GM23338 (cell line): ENCODE results near the gene WNT4. TPM values are rescaled to one million over a fixed set of nuclear protein-coding genes. Genes with fewer than 3 reads are reported as not detected.
"Not testable (repeated sequence)": the region's sequence is repeated elsewhere in the genome, so short reads cannot be mapped to it uniquely, and the experiment has no call there.

ENCODE experiments used
- ATAC-seq: fragments of 200-7000 bp; cut with Tn5 transposase; 3 replicates; pipeline ENCODE4 v1.9.1; 2020
- DNase-seq: peaks from one replicate; pipeline ENCODE4 v3.0.0-alpha.2; 2015; ENCODE audit warnings: low spot score
- H2AFZ ChIP-seq: fragments of 200-600 bp; sonication (generic); 2 replicates; pipeline ENCODE4 v1.8.0; 2016; ENCODE audit warnings: antibody characterized with exemption, mild to moderate bottlenecking, moderate library complexity
- H3F3A ChIP-seq: fragments of 200-600 bp; sonication (generic); replicated peaks from 2 replicates; pipeline ENCODE4 v1.8.0; 2017; ENCODE audit warnings: antibody characterized with exemption, mixed run types, low read depth
- H3K27ac ChIP-seq: fragments of 200-600 bp; sonication (generic); 2 replicates; pipeline ENCODE4 v1.6.1; 2016; ENCODE audit warnings: low read depth
- H3K27me3 ChIP-seq: fragments of 200-600 bp; sonication (generic); 2 replicates; pipeline ENCODE4 v1.8.0; 2016; ENCODE audit warnings: mild to moderate bottlenecking, mixed run types, moderate library complexity; ENCODE audit not compliant: insufficient read depth
- H3K36me3 ChIP-seq: fragments of 200-600 bp; sonication (generic); 2 replicates; pipeline ENCODE4 v1.8.0; 2016; ENCODE audit warnings: mild to moderate bottlenecking; ENCODE audit not compliant: insufficient read depth
- H3K4me1 ChIP-seq: fragments of 200-600 bp; sonication (generic); 2 replicates; pipeline ENCODE4 v1.8.0; 2016; ENCODE audit warnings: mild to moderate bottlenecking, moderate library complexity; ENCODE audit not compliant: insufficient read depth
- H3K4me2 ChIP-seq: fragments of 200-600 bp; sonication (generic); 2 replicates; pipeline ENCODE4 v1.7.1; 2017; ENCODE audit warnings: mixed run types
- H3K4me3 ChIP-seq: fragments of 200-600 bp; sonication (generic); 2 replicates; pipeline ENCODE4 v1.6.1; 2016; ENCODE audit warnings: mixed run types
- H3K79me2 ChIP-seq: fragments of 200-600 bp; sonication (generic); replicated peaks from 2 replicates; pipeline ENCODE4 v1.8.0; 2017; ENCODE audit warnings: mild to moderate bottlenecking; ENCODE audit not compliant: insufficient read depth
- H3K9me2 ChIP-seq: fragments of 200-600 bp; sonication (generic); 2 replicates; pipeline ENCODE4 v1.8.0; 2017; ENCODE audit not compliant: insufficient read depth
- H4K20me1 ChIP-seq: fragments of 200-600 bp; sonication (generic); replicated peaks from 2 replicates; pipeline ENCODE4 v1.8.0; 2017; ENCODE audit warnings: mild to moderate bottlenecking; ENCODE audit not compliant: insufficient read depth
- H3K27ac Mint-ChIP-seq: 2 replicates; pipeline ENCODE4 v1.8.0; 2020; ENCODE audit warnings: inconsistent platforms, mild to moderate bottlenecking, moderate library complexity, mixed read lengths
- H3K27me3 Mint-ChIP-seq: 3 replicates; pipeline ENCODE4 v1.8.0; 2022; ENCODE audit warnings: low read depth, mild to moderate bottlenecking, moderate library complexity, mixed read lengths, inconsistent platforms; ENCODE audit not compliant: insufficient read depth, poor library complexity
- H3K36me3 Mint-ChIP-seq: 3 replicates; pipeline ENCODE4 v1.8.0; 2021; ENCODE audit warnings: low read depth, mild to moderate bottlenecking, inconsistent platforms, moderate library complexity, mixed read lengths
- H3K4me1 Mint-ChIP-seq: 3 replicates; pipeline ENCODE4 v1.8.0; 2020; ENCODE audit warnings: mild to moderate bottlenecking, inconsistent platforms, mixed read lengths
- H3K4me3 Mint-ChIP-seq: 3 replicates; pipeline ENCODE4 v1.8.0; 2021; ENCODE audit warnings: moderate library complexity, mild to moderate bottlenecking, inconsistent platforms, mixed read lengths
- H3K9me3 Mint-ChIP-seq: 3 replicates; pipeline ENCODE4 v1.8.0; 2020; ENCODE audit warnings: moderate library complexity, mild to moderate bottlenecking, inconsistent platforms, mixed read lengths
- CREB1 ChIP-seq: fragments of 250-450 bp; sonication (Bioruptor Pico); IDR thresholded peaks from 2 replicates; pipeline ENCODE4 v1.5.0; 2020; ENCODE audit warnings: low read depth, mild to moderate bottlenecking, moderate library complexity
- polyA plus RNA-seq: library from polyadenylated mRNA; unstranded; fragments of >200 nt; fragmentation: Nextera tagmentation; extraction: Ambion mirVana; gene quantifications from 2 replicates; pipeline ENCODE4 v1.2.1, GENCODE V29; 2016
- total RNA-seq: library from RNA; depleted of rRNA; stranded (reverse); fragments of >200 nt; shearing (Covaris generic); gene quantifications from 2 replicates; pipeline ENCODE4 v1.2.3, GENCODE V29; 2014
- TF ChIP-seq, protein P1 (sequence below): fragments of 250-450 bp; sonication (Bioruptor Pico); IDR thresholded peaks from 2 replicates; pipeline ENCODE4 v1.5.0; 2020; ENCODE audit warnings: mild to moderate bottlenecking, moderate library complexity
- TF ChIP-seq, protein P2 (sequence below), 2 experiments: fragments of 200-600 bp in 1 of 2; sonication (generic) in 1 of 2; conservative IDR thresholded peaks; 2 replicates each; pipeline versions ENCODE4 v1.5.1 to v1.6.1; 2016 to 2017; ENCODE audit warnings: antibody characterized with exemption in 2 of 2, low read depth in 2 of 2, mild to moderate bottlenecking in 2 of 2, moderate library complexity in 1 of 2

Gene WNT4
- total and polyA plus RNA-seq, 2 experiments from 2014 or later: 0.59 to 0.79 TPM

DNA sequence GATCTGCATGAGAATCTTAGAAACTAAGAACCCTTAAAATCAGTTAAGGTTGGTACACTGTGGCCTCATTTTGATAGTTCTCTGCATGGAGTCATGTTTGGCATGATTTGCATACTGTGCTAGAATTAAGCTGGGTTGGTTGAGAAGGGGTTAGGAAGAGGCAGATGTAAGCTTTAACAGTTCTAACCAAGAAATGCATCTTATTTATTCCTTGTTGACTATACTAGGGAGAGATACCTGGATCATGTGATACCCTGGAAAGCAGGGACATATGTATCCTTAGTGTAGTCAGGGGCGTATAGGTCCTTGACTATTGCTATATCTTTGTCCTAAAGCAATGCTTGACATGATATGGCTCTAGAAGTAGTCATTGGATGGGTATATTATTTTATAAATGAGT, 49.4 kb downstream of the WNT4 start:
- Histone ChIP-seq H3K27ac (peak overlapping the region; percentile 79), H3K4me3 (no peak overlapping the region), H4K20me1 (0 out of 2 replicates have a peak, but pooled peaks cover 2% of the 10 kb centered on the region), H3K36me3 (peaks cover 5% of the 10 kb centered on the region; the same call in 1 of the 2 replicates), H3K79me2 (peaks cover 58% of the 10 kb centered on the region), H3K4me1 (peaks cover 42% of the 10 kb centered on the region), H3F3A (no peaks in the 10 kb centered on the region), H3K9me2 (no peaks in the 10 kb centered on the region), H3K4me2 (peak overlapping the region; percentile 29), H3K27me3 (no peaks in the 10 kb centered on the region), H2AFZ (no peak overlapping the region)
- H3K36me3 Mint-ChIP-seq: peaks cover 11% of the 10 kb centered on the region; the same call in 2 of the 3 replicates
- no peak for ATAC-seq
- peaks cover 53% of the 10 kb centered on the region for H3K4me1 Mint-ChIP-seq
- H3K27ac Mint-ChIP-seq: peak overlapping the region; percentile 13; the same call in 1 of the 2 replicates
- no peaks in the 10 kb centered on the region for H3K9me3 Mint-ChIP-seq
- no peak for DNase-seq
- H3K4me3 Mint-ChIP-seq: no peak overlapping the region
- H3K27me3 Mint-ChIP-seq: no peaks in the 10 kb centered on the region
- no peak for TF ChIP-seq CREB1 (CRISPR knock-in tag)
- TF ChIP-seq, protein P1, sequence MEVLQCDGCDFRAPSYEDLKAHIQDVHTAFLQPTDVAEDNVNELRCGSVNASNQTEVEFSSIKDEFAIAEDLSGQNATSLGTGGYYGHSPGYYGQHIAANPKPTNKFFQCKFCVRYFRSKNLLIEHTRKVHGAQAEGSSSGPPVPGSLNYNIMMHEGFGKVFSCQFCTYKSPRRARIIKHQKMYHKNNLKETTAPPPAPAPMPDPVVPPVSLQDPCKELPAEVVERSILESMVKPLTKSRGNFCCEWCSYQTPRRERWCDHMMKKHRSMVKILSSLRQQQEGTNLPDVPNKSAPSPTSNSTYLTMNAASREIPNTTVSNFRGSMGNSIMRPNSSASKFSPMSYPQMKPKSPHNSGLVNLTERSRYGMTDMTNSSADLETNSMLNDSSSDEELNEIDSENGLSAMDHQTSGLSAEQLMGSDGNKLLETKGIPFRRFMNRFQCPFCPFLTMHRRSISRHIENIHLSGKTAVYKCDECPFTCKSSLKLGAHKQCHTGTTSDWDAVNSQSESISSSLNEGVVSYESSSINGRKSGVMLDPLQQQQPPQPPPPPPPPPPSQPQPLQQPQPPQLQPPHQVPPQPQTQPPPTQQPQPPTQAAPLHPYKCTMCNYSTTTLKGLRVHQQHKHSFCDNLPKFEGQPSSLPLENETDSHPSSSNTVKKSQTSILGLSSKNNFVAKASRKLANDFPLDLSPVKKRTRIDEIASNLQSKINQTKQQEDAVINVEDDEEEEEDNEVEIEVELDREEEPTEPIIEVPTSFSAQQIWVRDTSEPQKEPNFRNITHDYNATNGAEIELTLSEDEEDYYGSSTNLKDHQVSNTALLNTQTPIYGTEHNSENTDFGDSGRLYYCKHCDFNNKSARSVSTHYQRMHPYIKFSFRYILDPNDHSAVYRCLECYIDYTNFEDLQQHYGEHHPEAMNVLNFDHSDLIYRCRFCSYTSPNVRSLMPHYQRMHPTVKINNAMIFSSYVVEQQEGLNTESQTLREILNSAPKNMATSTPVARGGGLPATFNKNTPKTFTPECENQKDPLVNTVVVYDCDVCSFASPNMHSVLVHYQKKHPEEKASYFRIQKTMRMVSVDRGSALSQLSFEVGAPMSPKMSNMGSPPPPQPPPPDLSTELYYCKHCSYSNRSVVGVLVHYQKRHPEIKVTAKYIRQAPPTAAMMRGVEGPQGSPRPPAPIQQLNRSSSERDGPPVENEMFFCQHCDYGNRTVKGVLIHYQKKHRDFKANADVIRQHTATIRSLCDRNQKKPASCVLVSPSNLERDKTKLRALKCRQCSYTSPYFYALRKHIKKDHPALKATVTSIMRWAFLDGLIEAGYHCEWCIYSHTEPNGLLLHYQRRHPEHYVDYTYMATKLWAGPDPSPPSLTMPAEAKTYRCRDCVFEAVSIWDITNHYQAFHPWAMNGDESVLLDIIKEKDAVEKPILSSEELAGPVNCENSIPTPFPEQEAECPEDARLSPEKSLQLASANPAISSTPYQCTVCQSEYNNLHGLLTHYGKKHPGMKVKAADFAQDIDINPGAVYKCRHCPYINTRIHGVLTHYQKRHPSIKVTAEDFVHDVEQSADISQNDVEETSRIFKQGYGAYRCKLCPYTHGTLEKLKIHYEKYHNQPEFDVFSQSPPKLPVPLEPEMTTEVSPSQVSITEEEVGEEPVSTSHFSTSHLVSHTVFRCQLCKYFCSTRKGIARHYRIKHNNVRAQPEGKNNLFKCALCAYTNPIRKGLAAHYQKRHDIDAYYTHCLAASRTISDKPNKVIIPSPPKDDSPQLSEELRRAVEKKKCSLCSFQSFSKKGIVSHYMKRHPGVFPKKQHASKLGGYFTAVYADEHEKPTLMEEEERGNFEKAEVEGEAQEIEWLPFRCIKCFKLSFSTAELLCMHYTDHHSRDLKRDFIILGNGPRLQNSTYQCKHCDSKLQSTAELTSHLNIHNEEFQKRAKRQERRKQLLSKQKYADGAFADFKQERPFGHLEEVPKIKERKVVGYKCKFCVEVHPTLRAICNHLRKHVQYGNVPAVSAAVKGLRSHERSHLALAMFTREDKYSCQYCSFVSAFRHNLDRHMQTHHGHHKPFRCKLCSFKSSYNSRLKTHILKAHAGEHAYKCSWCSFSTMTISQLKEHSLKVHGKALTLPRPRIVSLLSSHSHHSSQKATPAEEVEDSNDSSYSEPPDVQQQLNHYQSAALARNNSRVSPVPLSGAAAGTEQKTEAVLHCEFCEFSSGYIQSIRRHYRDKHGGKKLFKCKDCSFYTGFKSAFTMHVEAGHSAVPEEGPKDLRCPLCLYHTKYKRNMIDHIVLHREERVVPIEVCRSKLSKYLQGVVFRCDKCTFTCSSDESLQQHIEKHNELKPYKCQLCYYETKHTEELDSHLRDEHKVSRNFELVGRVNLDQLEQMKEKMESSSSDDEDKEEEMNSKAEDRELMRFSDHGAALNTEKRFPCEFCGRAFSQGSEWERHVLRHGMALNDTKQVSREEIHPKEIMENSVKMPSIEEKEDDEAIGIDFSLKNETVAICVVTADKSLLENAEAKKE (CRISPR knock-in tag): no peak

GRCh38 chr1:22092026-22092768, 50.7 kb downstream of the WNT4 start:
- not testable (repeated sequence) for H3K4me3 Mint-ChIP-seq, H2AFZ ChIP-seq, H3K27me3 Mint-ChIP-seq, H3F3A ChIP-seq, H3K27me3 ChIP-seq, H3K36me3 ChIP-seq, H4K20me1 ChIP-seq, H3K9me3 Mint-ChIP-seq, H3K9me2 ChIP-seq
- Mint-ChIP-seq H3K36me3 (peaks cover 11% of the 10 kb centered on the region), H3K4me1 (peaks cover 63% of the 10 kb centered on the region), H3K27ac (peak overlapping the region; percentile 88)
- peak; percentile 90 for DNase-seq
- Histone ChIP-seq H3K4me3 (0 out of 2 replicates have a peak overlapping the region, but pooled peaks have one; percentile 1), H3K4me1 (peaks cover 48% of the 10 kb centered on the region), H3K79me2 (peaks cover 61% of the 10 kb centered on the region), H3K4me2 (peak overlapping the region; percentile 29), H3K27ac (peak overlapping the region; percentile 79)
- ATAC-seq: peak; percentile 75
- TF ChIP-seq, protein P2, sequence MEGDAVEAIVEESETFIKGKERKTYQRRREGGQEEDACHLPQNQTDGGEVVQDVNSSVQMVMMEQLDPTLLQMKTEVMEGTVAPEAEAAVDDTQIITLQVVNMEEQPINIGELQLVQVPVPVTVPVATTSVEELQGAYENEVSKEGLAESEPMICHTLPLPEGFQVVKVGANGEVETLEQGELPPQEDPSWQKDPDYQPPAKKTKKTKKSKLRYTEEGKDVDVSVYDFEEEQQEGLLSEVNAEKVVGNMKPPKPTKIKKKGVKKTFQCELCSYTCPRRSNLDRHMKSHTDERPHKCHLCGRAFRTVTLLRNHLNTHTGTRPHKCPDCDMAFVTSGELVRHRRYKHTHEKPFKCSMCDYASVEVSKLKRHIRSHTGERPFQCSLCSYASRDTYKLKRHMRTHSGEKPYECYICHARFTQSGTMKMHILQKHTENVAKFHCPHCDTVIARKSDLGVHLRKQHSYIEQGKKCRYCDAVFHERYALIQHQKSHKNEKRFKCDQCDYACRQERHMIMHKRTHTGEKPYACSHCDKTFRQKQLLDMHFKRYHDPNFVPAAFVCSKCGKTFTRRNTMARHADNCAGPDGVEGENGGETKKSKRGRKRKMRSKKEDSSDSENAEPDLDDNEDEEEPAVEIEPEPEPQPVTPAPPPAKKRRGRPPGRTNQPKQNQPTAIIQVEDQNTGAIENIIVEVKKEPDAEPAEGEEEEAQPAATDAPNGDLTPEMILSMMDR (conservative IDR thresholded peaks at IDR 0.05; ENCODE audit: low read depth in 2 of 2): peak in 1 of 2 experiments; percentile 20; a peak in 1 of 4 replicates
